K562 (cell line): Measurements from ENCODE around the gene HOXA13. TPM values are rescaled to one million over a fixed set of nuclear protein-coding genes. Genes with fewer than 3 reads are reported as not detected.

ENCODE experiments used
- MIER1 ChIP-seq: fragments of 450-650 bp; IDR thresholded peaks from 2 replicates; pipeline ENCODE4 v1.6.1; 2016; ENCODE audit warnings: antibody characterized with exemption, mild to moderate bottlenecking, low read depth
- POLR2G ChIP-seq: fragments of 200-400 bp; formaldehyde crosslinking; IDR thresholded peaks from 2 replicates; pipeline ENCODE4 v1.6.1; 2017; ENCODE audit warnings: low read depth, mild to moderate bottlenecking, antibody characterized with exemption, low read length, moderate library complexity
- RBM39 ChIP-seq: fragments of 200-400 bp; formaldehyde crosslinking; optimal IDR thresholded peaks from 2 replicates; pipeline ENCODE3; 2018; ENCODE audit warnings: low read depth, low read length
- ZBTB40 ChIP-seq, 2 experiments: fragments of 450-650 bp in 1 of 2; sonication (generic) in 1 of 2; formaldehyde crosslinking in 1 of 2; IDR thresholded peaks; 2 replicates each; pipeline versions ENCODE4 v1.7.1 to v1.9.0; 2016 to 2022; ENCODE audit warnings: inconsistent platforms in 1 of 2, mild to moderate bottlenecking in 1 of 2, missing genetic modification reagents in 1 of 2
- ZBTB7A ChIP-seq: IDR thresholded peaks from 2 replicates; pipeline ENCODE4 v1.6.1; 2011; ENCODE audit warnings: low read depth, mild to moderate bottlenecking, low read length, moderate library complexity, borderline replicate concordance; ENCODE audit not compliant: control insufficient read depth
- ZNF407 ChIP-seq: fragments of 450-650 bp; IDR thresholded peaks from 2 replicates; pipeline ENCODE4 v1.6.1; 2016; ENCODE audit warnings: low read depth
- ZNF408 ChIP-seq: fragments of 250-450 bp; sonication (Bioruptor Pico); IDR thresholded peaks from 2 replicates; pipeline ENCODE4 v1.4.0; 2020; ENCODE audit warnings: low read depth, mild to moderate bottlenecking, moderate library complexity
- ZNF76 ChIP-seq: fragments of 250-450 bp; sonication (Bioruptor Pico); IDR thresholded peaks from 2 replicates; pipeline ENCODE4 v1.4.0; 2020; ENCODE audit warnings: mild to moderate bottlenecking, moderate library complexity, borderline replicate concordance
- polyA plus RNA-seq, 8 experiments: library from polyadenylated mRNA; depleted of rRNA in 4 of 8; stranded (reverse) in 5 of 8; unstranded in 3 of 8; fragments of >200 nt; fragmentation: Nextera tagmentation in 2 of 8; fragmentation: Illumina TruSeq in 1 of 8; extraction: Ambion mirVana in 2 of 8; extraction: Trizol in 1 of 8; gene quantifications; 2 replicates each; pipeline versions ENCODE4 v1.2.1 to v1.2.3, GENCODE V29; 2011 to 2014; ENCODE audit warnings: inconsistent platforms in 1 of 8, missing spikeins in 1 of 8
- total RNA-seq, 7 experiments: library from RNA; depleted of rRNA in 6 of 7; stranded (reverse); fragments of >200 nt in 6 of 7; fragmentation: Illumina TruSeq in 2 of 7; extraction: Trizol in 2 of 7; gene quantifications; 2 replicates each; pipeline versions ENCODE4 v1.2.1 to v1.2.3, GENCODE V29; 2011 to 2021; ENCODE audit warnings: low replicate concordance in 1 of 7

HOXA13 gene
- total and polyA plus RNA-seq, 9 of the 15 experiments (the other 6 are each of a cell fraction or from before 2014, with no cell fraction given): not detected

DNA sequence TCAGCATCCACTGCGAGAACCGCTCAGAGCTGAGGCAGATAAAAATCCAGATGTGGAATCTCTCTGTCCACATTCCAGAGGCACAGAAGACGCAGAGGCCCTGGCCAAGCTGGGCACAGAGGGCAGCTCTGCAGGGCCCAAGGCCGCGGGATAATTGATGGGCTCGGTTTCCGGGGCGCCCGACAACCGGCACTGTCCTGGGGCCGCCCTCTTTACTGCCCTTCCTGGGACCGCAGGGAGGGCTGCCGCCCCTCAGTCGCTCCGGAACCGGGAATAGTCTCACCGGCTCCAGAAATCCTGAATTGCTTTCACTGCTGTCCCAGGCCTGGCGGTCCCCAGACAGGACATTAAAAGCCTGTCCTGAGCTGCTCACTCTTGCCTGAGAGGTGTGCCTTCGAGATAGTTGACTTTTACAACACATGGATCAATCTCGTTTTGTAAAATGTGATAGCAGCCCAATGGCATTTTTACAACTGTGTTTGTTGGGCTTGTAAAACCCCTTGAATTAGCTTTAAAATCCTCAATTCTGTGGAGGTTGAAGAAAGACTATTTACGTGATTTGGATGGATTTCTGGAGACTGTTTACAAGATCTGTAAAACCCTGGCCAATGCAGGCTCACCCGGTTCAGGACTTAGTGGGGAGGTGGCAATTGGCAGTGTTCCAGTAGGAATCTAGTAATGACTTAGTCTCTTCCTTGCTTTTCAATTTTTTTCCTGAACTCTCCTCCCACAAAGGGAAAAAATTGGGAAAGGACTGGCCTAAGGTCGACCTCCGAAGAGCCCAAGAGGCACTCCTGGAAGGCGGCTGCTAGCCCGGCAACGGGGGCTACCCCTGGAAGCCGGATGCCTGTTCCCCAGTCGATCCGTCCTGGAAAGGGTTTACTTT is 50.9 kb downstream of the HOXA13 start (continued):
- TF ChIP-seq ZBTB40 (IDR thresholded peaks at IDR 0.05): no peak
- no peak for TF ChIP-seq ZBTB40 (CRISPR knock-in tag; IDR thresholded peaks at IDR 0.05)
- no peak for TF ChIP-seq RBM39
- no peak for TF ChIP-seq POLR2G
- TF ChIP-seq MIER1: no peak
- TF ChIP-seq ZNF76: no peak
- TF ChIP-seq ZNF408 (CRISPR knock-in tag): no peak
- no peak for TF ChIP-seq ZNF407
- TF ChIP-seq ZBTB7A: no peak
